Fibroblast of mammary gland (primary cell): Measurements from ENCODE around the gene IFITM5.
A peak's percentile ranks its signal among the peaks of the same experiment; 100 is the strongest.
"Not testable (repeated sequence)": the region's sequence is repeated elsewhere in the genome, so short reads cannot be mapped to it uniquely, and the experiment has no call there.

ENCODE experiments used
- DNase-seq: peaks from one replicate; pipeline ENCODE4 v3.0.0-alpha.2; 2010; ENCODE audit warnings: low read depth
- H3K4me3 ChIP-seq: 2 replicates; pipeline ENCODE4 v1.5.1; 2011; ENCODE audit warnings: low read depth, mild to moderate bottlenecking, low read length, moderate library complexity; ENCODE audit not compliant: control insufficient read depth
- TF ChIP-seq, protein P1 (sequence below): conservative IDR thresholded peaks from 2 replicates; pipeline ENCODE4 v1.5.1; 2011; ENCODE audit warnings: low read depth, low read length, inconsistent platforms; ENCODE audit not compliant: control insufficient read depth, insufficient read depth

IFITM5 gene

GRCh38 chr11:337711-338110 lies 38.4 kb upstream of the IFITM5 start:
- TF ChIP-seq, protein P1, sequence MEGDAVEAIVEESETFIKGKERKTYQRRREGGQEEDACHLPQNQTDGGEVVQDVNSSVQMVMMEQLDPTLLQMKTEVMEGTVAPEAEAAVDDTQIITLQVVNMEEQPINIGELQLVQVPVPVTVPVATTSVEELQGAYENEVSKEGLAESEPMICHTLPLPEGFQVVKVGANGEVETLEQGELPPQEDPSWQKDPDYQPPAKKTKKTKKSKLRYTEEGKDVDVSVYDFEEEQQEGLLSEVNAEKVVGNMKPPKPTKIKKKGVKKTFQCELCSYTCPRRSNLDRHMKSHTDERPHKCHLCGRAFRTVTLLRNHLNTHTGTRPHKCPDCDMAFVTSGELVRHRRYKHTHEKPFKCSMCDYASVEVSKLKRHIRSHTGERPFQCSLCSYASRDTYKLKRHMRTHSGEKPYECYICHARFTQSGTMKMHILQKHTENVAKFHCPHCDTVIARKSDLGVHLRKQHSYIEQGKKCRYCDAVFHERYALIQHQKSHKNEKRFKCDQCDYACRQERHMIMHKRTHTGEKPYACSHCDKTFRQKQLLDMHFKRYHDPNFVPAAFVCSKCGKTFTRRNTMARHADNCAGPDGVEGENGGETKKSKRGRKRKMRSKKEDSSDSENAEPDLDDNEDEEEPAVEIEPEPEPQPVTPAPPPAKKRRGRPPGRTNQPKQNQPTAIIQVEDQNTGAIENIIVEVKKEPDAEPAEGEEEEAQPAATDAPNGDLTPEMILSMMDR: no peak
- no peak for DNase-seq
- H3K4me3 ChIP-seq: no peak overlapping the region

DNA sequence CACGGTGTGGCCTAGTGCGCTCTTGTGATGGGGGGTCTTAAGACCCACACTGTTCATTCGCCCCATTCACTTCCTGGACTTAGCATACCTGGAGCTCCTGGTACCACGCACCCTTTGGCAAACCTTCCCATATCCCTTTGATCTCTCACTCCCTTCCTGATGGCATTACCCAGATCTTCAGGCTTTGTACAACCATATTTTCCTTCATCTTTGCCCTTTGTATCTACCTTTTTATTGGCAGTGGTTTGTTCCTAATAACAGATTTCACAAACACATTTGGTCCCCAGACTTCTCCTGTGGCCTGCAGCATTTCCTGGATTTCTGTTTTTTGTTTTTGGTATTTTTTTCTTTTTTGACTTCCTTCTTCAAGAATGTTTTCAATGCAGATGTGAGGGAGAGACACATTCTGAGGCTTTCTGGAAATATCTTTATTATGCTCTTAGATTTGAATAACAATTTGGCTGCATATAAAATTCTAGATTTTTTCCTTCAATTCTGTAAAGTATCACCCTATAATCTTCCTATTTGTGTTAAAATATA lies 37.4 kb upstream of the IFITM5 start:
- TF ChIP-seq, protein P1: no peak

GRCh38 chr11:335779-336658 lies 36.7 kb upstream of the IFITM5 start:
- DNase-seq: no peak
- TF ChIP-seq, protein P1: no peak
- no peak overlapping the region for H3K4me3 ChIP-seq

More for the DNA sequence above, 37.4 kb upstream of the IFITM5 start:
- DNase-seq: no peak
- H3K4me3 ChIP-seq: no peak overlapping the region

GRCh38 chr11:334264-334994 lies 35.1 kb upstream of the IFITM5 start:
- TF ChIP-seq, protein P1: no peak
- H3K4me3 ChIP-seq: no peak overlapping the region
- DNase-seq: peak; percentile 56

DNA sequence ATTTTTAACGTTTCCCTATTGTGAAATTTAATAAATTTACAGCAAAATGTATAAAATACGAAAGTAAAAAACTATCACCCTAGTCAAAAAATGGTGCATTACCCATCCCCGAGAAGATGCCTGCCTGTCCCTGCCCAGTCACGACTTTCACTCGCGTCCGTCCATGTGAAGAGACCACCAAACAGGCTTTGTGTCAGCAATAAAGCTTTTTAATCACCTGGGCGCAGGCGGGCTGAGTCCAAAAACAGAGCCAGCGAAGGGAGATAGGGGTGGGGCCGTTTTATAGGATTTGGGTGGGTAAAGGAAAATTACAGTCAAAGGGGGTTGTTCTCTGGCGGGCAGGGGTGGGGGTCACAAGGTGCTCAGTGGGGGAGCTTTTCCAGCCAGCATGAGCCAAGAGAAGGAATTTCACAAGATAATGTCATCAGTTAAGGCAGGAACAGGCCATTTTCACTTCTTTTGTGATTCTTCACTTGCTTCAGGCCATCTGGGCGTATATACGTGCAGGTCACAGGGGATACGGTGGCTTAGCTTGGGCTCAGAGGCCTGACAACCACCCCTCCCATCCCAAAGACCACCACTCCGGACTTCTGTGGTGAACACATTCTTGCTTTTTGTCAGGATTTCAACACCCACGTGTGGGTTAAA lies 34.4 kb upstream of the IFITM5 start:
- H3K4me3 ChIP-seq, DNase-seq: not testable (repeated sequence)

DNA sequence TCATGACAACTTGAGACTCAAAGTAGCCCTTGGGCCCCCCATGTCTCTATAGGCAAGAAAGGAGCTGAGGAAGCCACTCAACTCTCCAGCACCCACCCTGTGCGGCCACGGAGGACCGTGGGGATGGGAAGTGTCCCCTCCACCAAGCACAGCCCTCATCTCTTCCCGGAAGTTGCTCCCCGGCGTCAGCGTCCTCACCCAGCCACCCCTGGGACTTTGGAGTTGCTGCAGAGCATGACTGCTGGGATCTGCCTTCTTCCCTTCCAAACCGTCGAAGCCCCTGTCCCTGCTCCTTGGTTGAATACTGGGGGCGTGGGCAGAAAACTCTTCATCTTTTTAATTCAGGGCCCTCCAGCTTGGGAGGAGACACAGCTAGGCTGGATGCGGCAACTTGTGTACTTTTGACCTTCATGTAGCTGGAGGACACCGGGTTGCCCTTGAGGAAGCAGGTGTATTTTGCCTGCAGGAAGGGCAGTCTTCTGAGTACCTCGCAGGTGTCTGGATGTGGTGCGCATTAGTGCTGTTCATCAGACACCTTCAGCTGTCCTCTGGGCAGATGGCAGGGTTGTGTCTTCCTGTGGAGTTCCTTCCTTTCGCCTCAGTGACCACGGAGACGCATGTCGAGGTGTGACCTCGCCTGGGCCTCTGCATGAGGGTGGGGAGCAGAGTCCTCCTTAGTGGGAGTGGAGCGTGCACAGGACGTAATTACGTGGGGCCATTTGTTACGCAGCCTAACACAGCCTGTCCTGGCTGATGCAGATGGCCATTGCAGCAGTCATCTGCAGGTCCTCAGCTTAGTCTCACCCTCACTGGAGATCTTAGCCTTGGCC lies 33.5 kb upstream of the IFITM5 start:
- no peak overlapping the region for H3K4me3 ChIP-seq
- no peak for DNase-seq
- TF ChIP-seq, protein P1: no peak
